Coronary artery (tissue), 2 donors: ENCODE data around the gene AHCYL2.

Experiments
- DNase-seq: peaks from one replicate; pipeline ENCODE4 v3.0.0-alpha.2; 2017; ENCODE audit warnings: low spot score
- H3K27ac ChIP-seq, 2 donors: fragments of 200-600 bp; sonication (generic); one replicate each; pipeline ENCODE4 v1.5.1; 2016 to 2019
- H3K4me3 ChIP-seq: fragments of 200-600 bp; sonication (generic); 2 replicates; pipeline ENCODE4 v1.5.1; 2016; ENCODE audit warnings: mild to moderate bottlenecking, moderate library complexity
- TF ChIP-seq, protein P1 (sequence below): fragments of 200-600 bp; sonication (generic); IDR thresholded peaks from one replicate; pipeline ENCODE4 v1.5.1; 2019; ENCODE audit warnings: antibody characterized with exemption

Gene AHCYL2

DNA sequence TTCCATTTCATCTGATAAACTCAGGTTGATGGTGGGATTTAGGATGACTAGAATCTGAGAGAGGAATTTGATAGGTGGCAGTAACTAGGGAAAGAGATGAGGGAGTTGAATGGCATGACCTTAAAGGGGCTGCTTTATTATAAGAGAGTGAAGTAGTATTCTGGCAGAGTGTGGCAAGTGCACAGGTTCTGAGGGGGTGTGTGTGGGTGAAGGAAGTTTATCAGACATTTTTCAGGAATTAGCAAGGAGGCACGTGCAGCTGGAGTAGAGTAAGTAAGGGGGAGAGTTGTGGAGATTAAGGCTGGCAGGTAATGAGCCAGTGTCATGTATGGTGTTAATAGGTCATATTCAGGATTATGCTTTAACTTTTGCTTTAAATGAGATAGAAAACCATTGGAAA lies 40.5 kb downstream of the AHCYL2 start:
- TF ChIP-seq, protein P1, sequence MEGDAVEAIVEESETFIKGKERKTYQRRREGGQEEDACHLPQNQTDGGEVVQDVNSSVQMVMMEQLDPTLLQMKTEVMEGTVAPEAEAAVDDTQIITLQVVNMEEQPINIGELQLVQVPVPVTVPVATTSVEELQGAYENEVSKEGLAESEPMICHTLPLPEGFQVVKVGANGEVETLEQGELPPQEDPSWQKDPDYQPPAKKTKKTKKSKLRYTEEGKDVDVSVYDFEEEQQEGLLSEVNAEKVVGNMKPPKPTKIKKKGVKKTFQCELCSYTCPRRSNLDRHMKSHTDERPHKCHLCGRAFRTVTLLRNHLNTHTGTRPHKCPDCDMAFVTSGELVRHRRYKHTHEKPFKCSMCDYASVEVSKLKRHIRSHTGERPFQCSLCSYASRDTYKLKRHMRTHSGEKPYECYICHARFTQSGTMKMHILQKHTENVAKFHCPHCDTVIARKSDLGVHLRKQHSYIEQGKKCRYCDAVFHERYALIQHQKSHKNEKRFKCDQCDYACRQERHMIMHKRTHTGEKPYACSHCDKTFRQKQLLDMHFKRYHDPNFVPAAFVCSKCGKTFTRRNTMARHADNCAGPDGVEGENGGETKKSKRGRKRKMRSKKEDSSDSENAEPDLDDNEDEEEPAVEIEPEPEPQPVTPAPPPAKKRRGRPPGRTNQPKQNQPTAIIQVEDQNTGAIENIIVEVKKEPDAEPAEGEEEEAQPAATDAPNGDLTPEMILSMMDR: no peak
- Histone ChIP-seq H3K4me3 (no peak overlapping the region), H3K27ac (no peak overlapping the region)
- DNase-seq: no peak

GRCh38 chr7:129266181-129266580 lies 41.4 kb downstream of the AHCYL2 start:
- no peak for DNase-seq
- TF ChIP-seq, protein P1: no peak
- H3K27ac ChIP-seq: no peak overlapping the region
- no peak overlapping the region for H3K4me3 ChIP-seq

DNA sequence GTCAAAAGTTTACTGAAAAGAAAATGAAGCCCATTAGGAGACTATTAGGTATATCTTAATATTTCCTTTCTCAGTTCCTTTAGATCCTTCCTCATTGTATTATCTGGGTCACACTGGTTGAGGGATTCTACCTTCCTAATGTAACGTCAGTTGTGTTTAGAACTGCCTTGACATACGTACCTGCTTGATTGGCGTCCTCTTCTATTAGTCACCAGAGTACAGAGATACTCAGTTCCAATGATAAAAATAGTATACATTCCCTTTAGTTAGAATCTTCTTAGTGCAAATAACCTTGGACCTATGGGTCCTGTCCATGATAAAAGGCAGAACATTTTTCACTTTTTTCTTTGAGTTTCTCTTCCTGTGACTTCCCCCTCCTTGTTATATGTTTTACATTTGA lies 45.2 kb downstream of the AHCYL2 start:
- H3K4me3 ChIP-seq: no peak overlapping the region
- TF ChIP-seq, protein P1: no peak
- H3K27ac ChIP-seq: no peak overlapping the region
- DNase-seq: no peak

DNA sequence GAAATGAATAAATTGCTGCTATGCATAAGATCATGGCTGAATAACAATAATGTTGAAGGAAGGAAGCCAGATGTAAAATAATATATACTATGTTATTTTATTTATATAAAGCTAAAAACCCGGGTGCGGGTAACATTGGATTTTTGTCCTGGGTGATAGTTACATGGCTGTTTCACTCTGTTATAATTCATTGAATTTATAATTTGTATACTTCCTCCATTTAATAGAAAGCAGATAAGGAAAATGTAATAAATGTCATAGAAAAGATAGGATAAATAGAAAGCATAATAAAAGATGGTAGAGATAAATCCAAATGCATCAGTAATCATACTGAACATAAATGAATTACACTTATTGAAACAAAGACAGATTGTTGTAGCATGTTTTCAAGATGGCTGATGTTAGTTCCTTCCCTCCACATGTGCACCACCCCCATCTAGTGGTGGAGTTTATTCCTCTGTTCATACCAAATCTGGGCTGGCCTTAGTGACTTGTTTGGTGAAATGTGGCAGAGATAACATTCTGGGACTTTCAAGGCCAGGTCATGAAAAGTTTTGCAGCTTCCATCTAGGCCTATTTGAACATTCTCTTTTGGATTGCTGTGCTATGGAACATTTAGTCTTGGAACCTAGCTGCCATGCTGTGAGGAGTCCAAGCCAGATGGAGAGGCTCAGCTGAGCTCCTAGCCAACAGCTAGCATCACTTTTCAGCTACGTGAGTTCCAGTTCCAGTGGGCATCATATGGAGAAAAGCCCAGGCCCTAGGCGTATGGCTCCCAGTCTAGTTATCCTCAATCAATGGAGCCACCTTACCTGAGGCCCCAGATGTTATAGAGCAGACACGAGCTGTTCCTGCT lies 46.9 kb downstream of the AHCYL2 start:
- DNase-seq: no peak
- TF ChIP-seq, protein P1: peak; percentile 32
- Histone ChIP-seq H3K27ac (no peak overlapping the region), H3K4me3 (no peak overlapping the region)

DNA sequence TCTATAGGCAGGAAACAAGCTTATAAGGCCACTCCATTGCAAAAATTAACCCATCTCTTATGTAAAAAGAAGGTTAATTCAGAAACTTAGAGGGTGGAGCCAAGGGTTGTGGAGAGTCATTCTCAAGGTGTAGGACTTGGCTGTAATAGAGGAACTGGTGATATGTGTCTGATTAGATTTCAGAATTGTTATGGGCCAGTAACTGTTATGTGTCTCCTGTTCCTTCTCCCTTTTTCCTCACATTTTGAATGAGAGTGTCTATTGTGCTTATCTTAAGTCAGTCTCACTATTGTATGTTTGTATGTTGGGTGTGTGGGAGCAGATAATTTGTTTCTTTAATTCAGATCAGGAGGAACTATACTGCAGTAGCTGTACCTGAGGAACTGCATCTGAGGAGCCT lies 49.1 kb downstream of the AHCYL2 start:
- H3K4me3 ChIP-seq: no peak overlapping the region
- no peak overlapping the region for H3K27ac ChIP-seq
- DNase-seq: no peak
- TF ChIP-seq, protein P1: no peak

DNA sequence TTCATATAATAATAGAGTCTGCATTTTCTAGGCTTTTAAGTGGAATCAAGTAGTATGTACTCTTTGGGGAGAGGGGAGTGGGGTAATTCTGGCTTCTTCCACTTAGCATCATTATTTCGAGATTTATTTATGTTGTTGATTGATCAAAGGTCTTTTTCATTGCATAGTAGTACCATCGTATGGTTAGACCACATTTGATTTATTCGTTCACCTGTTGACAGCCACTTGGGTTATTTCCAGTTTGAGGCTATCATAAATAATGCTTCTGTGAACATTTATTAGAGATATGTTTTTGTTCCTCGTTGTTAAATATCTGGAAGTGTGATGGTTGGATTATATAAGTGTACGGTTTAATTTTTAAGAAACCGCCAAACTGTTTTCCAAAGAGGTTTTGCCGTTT lies 52.8 kb downstream of the AHCYL2 start:
- TF ChIP-seq, protein P1: no peak
- Histone ChIP-seq H3K27ac (no peak overlapping the region), H3K4me3 (no peak overlapping the region)
- DNase-seq: no peak

DNA sequence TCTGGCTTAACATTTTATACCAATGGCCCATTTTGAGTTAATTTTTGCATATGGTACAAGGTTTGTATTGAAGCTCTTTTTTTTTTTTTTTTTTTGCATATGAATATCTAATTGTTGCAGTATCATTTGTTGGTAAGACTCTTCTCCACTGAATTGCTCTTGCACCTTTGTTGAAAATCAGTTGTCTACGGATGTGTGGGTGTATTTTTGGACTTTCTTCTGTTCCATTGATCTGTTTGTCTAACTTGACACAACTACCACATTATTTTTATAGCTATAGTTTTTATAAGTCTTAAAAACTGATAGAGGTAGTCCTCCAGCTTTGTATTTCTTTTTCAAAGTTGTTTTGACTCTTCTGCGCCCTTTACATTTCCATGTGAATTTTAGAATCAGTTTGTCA lies 53.9 kb downstream of the AHCYL2 start:
- TF ChIP-seq, protein P1: no peak
- no peak for DNase-seq
- H3K27ac ChIP-seq: no peak overlapping the region

More for the DNA sequence above, 53.9 kb downstream of the AHCYL2 start:
- H3K4me3 ChIP-seq: no peak overlapping the region
